ENCODE data around the gene ARL8A.
"Not testable (repeated sequence)": the region's sequence is repeated elsewhere in the genome, so short reads cannot be mapped to it uniquely, and the experiment has no call there.

ARL8A gene

GRCh38 chr1:202112859-202113689, 31.5 kb downstream of the ARL8A start:
- peaks cover 0 to 19% (median 0%) of the 10 kb centered on the region in 3 experiments for H3K27me3 ChIP-seq (ENCODE audit: control insufficient read depth in 3 of 3, insufficient read depth in 3 of 3, low read depth in 1 of 3, low read length in 3 of 3)
- H2AFZ ChIP-seq (ENCODE audit: low read length): no peak overlapping the region
- DNase-seq (ENCODE audit: low spot score): no peak
- H3K4me1 ChIP-seq (ENCODE audit: control insufficient read depth in 2 of 2, insufficient read depth in 1 of 2, low read depth in 1 of 2, low read length in 2 of 2): peaks cover 0 to 12% of the 10 kb centered on the region in 2 donors
- peak overlapping the region; percentile 31 for H3K18ac ChIP-seq (ENCODE audit: low read length)
- H3K4me3 ChIP-seq (ENCODE audit: low read length in 2 of 2): no peak overlapping the region
- H3K23ac ChIP-seq (ENCODE audit: low read depth, low read length, poor library complexity): no peak overlapping the region
- no peak overlapping the region for H2AK5ac ChIP-seq (ENCODE audit: low read depth, low read length)
- H4K8ac ChIP-seq (ENCODE audit: low read depth, low read length): no peak overlapping the region
- no peaks in the 10 kb centered on the region for H3K79me1 ChIP-seq (ENCODE audit: low read depth, low read length)
- no peak overlapping the region for H3K27ac ChIP-seq (replicated peaks; ENCODE audit: low read length)
- H2BK12ac ChIP-seq (ENCODE audit: low read length): no peak overlapping the region
- H2BK15ac ChIP-seq (ENCODE audit: low read length): no peak overlapping the region
- no peak overlapping the region for H2BK120ac ChIP-seq (ENCODE audit: low read depth, low read length)
- WGBS, 2 donors (ENCODE audit: extremely low coverage in 2 of 2, insufficient read length in 2 of 2, insufficient replicate concordance in 1 of 2): no CpG with 5 or more reads among the region's 5 CpGs
- no peaks in the 10 kb centered on the region for H3K36me3 ChIP-seq (replicated peaks in 1 of 2; ENCODE audit: control insufficient read depth in 2 of 2, insufficient read depth in 2 of 2, low read length in 2 of 2)
- H3K9ac ChIP-seq (ENCODE audit: low read depth, low read length, poor library complexity): no peak overlapping the region
- H2BK5ac ChIP-seq (ENCODE audit: low read length): no peak overlapping the region
- no peak overlapping the region for H3K4me2 ChIP-seq (ENCODE audit: insufficient read depth, low read length, poor library complexity, severe bottlenecking)
- no peak overlapping the region for H4K91ac ChIP-seq (ENCODE audit: low read depth, low read length, poor library complexity)
- H3K9me3 ChIP-seq (replicated peaks in 1 of 2; ENCODE audit: control insufficient read depth in 2 of 2, insufficient read depth in 1 of 2, low read depth in 1 of 2, low read length in 2 of 2): no peaks in the 10 kb centered on the region
- H3K4ac ChIP-seq (ENCODE audit: low read length): no peak overlapping the region
- no peak overlapping the region for H3K14ac ChIP-seq (ENCODE audit: low read length)

GRCh38 chr1:202111589-202111988, 32.9 kb downstream of the ARL8A start:
- H3K18ac ChIP-seq (ENCODE audit: low read length); H3K79me1 ChIP-seq (ENCODE audit: low read depth, low read length); H4K8ac ChIP-seq (ENCODE audit: low read depth, low read length); H3K4ac ChIP-seq (ENCODE audit: low read length); H3K9ac ChIP-seq (ENCODE audit: low read depth, low read length, poor library complexity); H3K27ac ChIP-seq (replicated peaks; ENCODE audit: low read length); H2AFZ ChIP-seq (ENCODE audit: low read length); H3K14ac ChIP-seq (ENCODE audit: low read length); H2AK5ac ChIP-seq (ENCODE audit: low read depth, low read length); H2BK12ac ChIP-seq (ENCODE audit: low read length); H2BK120ac ChIP-seq (ENCODE audit: low read depth, low read length); H3K23ac ChIP-seq (ENCODE audit: low read depth, low read length, poor library complexity); H3K4me3 ChIP-seq (ENCODE audit: low read length in 2 of 2); H3K4me2 ChIP-seq (ENCODE audit: insufficient read depth, low read length, poor library complexity, severe bottlenecking); DNase-seq (ENCODE audit: low spot score); H2BK5ac ChIP-seq (ENCODE audit: low read length); H3K36me3 ChIP-seq (replicated peaks in 1 of 2; ENCODE audit: control insufficient read depth in 2 of 2, insufficient read depth in 2 of 2, low read length in 2 of 2); H2BK15ac ChIP-seq (ENCODE audit: low read length); H4K91ac ChIP-seq (ENCODE audit: low read depth, low read length, poor library complexity); H3K9me3 ChIP-seq (replicated peaks in 1 of 2; ENCODE audit: control insufficient read depth in 2 of 2, insufficient read depth in 1 of 2, low read depth in 1 of 2, low read length in 2 of 2): not testable (repeated sequence)
- Histone ChIP-seq H3K27me3 (ENCODE audit: control insufficient read depth in 3 of 3, insufficient read depth in 3 of 3, low read depth in 1 of 3, low read length in 3 of 3) (peaks cover 0 to 19% (median 0%) of the 10 kb centered on the region in 3 experiments), H3K4me1 (ENCODE audit: control insufficient read depth in 2 of 2, insufficient read depth in 1 of 2, low read depth in 1 of 2, low read length in 2 of 2) (peaks cover 11 to 27% of the 10 kb centered on the region in 2 donors)
- no CpG with 5 or more reads among the region's 7 CpGs for WGBS, 2 donors (ENCODE audit: extremely low coverage in 2 of 2, insufficient read length in 2 of 2, insufficient replicate concordance in 1 of 2)

GRCh38 chr1:202110977-202111376, 33.6 kb downstream of the ARL8A start:
- Histone ChIP-seq H4K91ac (ENCODE audit: low read depth, low read length, poor library complexity) (no peak overlapping the region), H2BK5ac (ENCODE audit: low read length) (peak overlapping the region; percentile 35), H3K36me3 (replicated peaks in 1 of 2; ENCODE audit: control insufficient read depth in 2 of 2, insufficient read depth in 2 of 2, low read length in 2 of 2) (no peaks in the 10 kb centered on the region), H3K79me1 (ENCODE audit: low read depth, low read length) (no peaks in the 10 kb centered on the region), H2AFZ (ENCODE audit: low read length) (no peak overlapping the region), H3K23ac (ENCODE audit: low read depth, low read length, poor library complexity) (no peak overlapping the region), H4K8ac (ENCODE audit: low read depth, low read length) (no peak overlapping the region), H3K4me2 (ENCODE audit: insufficient read depth, low read length, poor library complexity, severe bottlenecking) (no peak overlapping the region), H2BK15ac (ENCODE audit: low read length) (no peak overlapping the region), H3K27me3 (ENCODE audit: control insufficient read depth in 3 of 3, insufficient read depth in 3 of 3, low read depth in 1 of 3, low read length in 3 of 3) (peaks cover 0 to 19% (median 0%) of the 10 kb centered on the region in 3 experiments), H3K9ac (ENCODE audit: low read depth, low read length, poor library complexity) (no peak overlapping the region), H3K4me1 (ENCODE audit: control insufficient read depth in 2 of 2, insufficient read depth in 1 of 2, low read depth in 1 of 2, low read length in 2 of 2) (peaks cover 16 to 33% of the 10 kb centered on the region in 2 donors), H3K27ac (replicated peaks; ENCODE audit: low read length) (no peak overlapping the region), H2AK5ac (ENCODE audit: low read depth, low read length) (peak overlapping the region; percentile 42), H3K4ac (ENCODE audit: low read length) (no peak overlapping the region), H2BK120ac (ENCODE audit: low read depth, low read length) (no peak overlapping the region), H3K9me3 (replicated peaks in 1 of 2; ENCODE audit: control insufficient read depth in 2 of 2, insufficient read depth in 1 of 2, low read depth in 1 of 2, low read length in 2 of 2) (no peaks in the 10 kb centered on the region), H3K14ac (ENCODE audit: low read length) (no peak overlapping the region), H2BK12ac (ENCODE audit: low read length) (peak overlapping the region; percentile 17), H3K4me3 (ENCODE audit: low read length in 2 of 2) (no peak overlapping the region), H3K18ac (ENCODE audit: low read length) (peak overlapping the region; percentile 86)
- no peak for DNase-seq (ENCODE audit: low spot score)
- WGBS, 2 donors (ENCODE audit: extremely low coverage in 2 of 2, insufficient read length in 2 of 2, insufficient replicate concordance in 1 of 2): no CpG with 5 or more reads among the region's 3 CpGs

GRCh38 chr1:202107801-202108731, 36.5 kb downstream of the ARL8A start:
- Histone ChIP-seq H3K36me3 (replicated peaks in 1 of 2; ENCODE audit: control insufficient read depth in 2 of 2, insufficient read depth in 2 of 2, low read length in 2 of 2) (no peaks in the 10 kb centered on the region), H2BK12ac (ENCODE audit: low read length) (no peak overlapping the region), H3K4me1 (ENCODE audit: control insufficient read depth in 2 of 2, insufficient read depth in 1 of 2, low read depth in 1 of 2, low read length in 2 of 2) (peaks cover 23 to 37% of the 10 kb centered on the region in 2 donors), H3K9ac (ENCODE audit: low read depth, low read length, poor library complexity) (no peak overlapping the region), H3K27me3 (ENCODE audit: control insufficient read depth in 3 of 3, insufficient read depth in 3 of 3, low read depth in 1 of 3, low read length in 3 of 3) (peaks cover 0 to 7% (median 0%) of the 10 kb centered on the region in 3 experiments), H2BK5ac (ENCODE audit: low read length) (no peak overlapping the region), H4K91ac (ENCODE audit: low read depth, low read length, poor library complexity) (no peak overlapping the region), H4K8ac (ENCODE audit: low read depth, low read length) (no peak overlapping the region), H2BK120ac (ENCODE audit: low read depth, low read length) (no peak overlapping the region), H3K14ac (ENCODE audit: low read length) (no peak overlapping the region), H3K9me3 (replicated peaks in 1 of 2; ENCODE audit: control insufficient read depth in 2 of 2, insufficient read depth in 1 of 2, low read depth in 1 of 2, low read length in 2 of 2) (no peaks in the 10 kb centered on the region), H3K23ac (ENCODE audit: low read depth, low read length, poor library complexity) (no peak overlapping the region), H3K18ac (ENCODE audit: low read length) (no peak overlapping the region), H3K4me2 (ENCODE audit: insufficient read depth, low read length, poor library complexity, severe bottlenecking) (no peak overlapping the region), H3K79me1 (ENCODE audit: low read depth, low read length) (no peaks in the 10 kb centered on the region), H3K27ac (replicated peaks; ENCODE audit: low read length) (no peak overlapping the region), H2AFZ (ENCODE audit: low read length) (peak overlapping the region; percentile 80), H3K4me3 (ENCODE audit: low read length in 2 of 2) (no peak overlapping the region), H3K4ac (ENCODE audit: low read length) (no peak overlapping the region), H2AK5ac (ENCODE audit: low read depth, low read length) (peak overlapping the region; percentile 90), H2BK15ac (ENCODE audit: low read length) (no peak overlapping the region)
- DNase-seq (ENCODE audit: low spot score): no peak
- WGBS, 2 donors (ENCODE audit: extremely low coverage in 2 of 2, insufficient read length in 2 of 2, insufficient replicate concordance in 1 of 2): no CpG with 5 or more reads among the region's 13 CpGs
